A673 (cell line): ENCODE data around the gene DGCR8. TPM values are rescaled to one million over a fixed set of nuclear protein-coding genes. Genes with fewer than 3 reads are reported as not detected.

Experiments used
- BruUV-seq: library from RNA; stranded (reverse); fragments of 400-500 nt; replicated peaks from 2 replicates; lab custom pipeline; 2021; lab: Mats Ljungman, UMichigan
- CTCF ChIA-PET: fragments of 300-600 bp; sonication (Branson Sonifier 250); formaldehyde crosslinking; loops from one replicate; lab custom pipeline; 2022; ENCODE audit warnings: antibody characterized with exemption; lab: Charles Lee
- POLR2A ChIA-PET: fragments of 300-600 bp; sonication (Branson Sonifier 250); formaldehyde crosslinking; loops from one replicate; lab custom pipeline; 2022; ENCODE audit warnings: antibody characterized with exemption; ENCODE audit not compliant: low non-redundant PET; lab: Charles Lee
- DNase-seq: peaks from one replicate; pipeline ENCODE4 v3.0.0-alpha.2; 2015; ENCODE audit warnings: low spot score
- H3K27ac ChIP-seq: fragments of 200-600 bp; sonication (generic); 2 replicates; pipeline ENCODE4 v1.5.1; 2016; ENCODE audit warnings: mixed run types, low read depth, mild to moderate bottlenecking, mixed read lengths, antibody characterized with exemption, low read length; ENCODE audit not compliant: poor library complexity, severe bottlenecking
- H3K27me3 ChIP-seq: fragments of 200-600 bp; sonication (generic); replicated peaks from 2 replicates; pipeline ENCODE4 v1.6.1; 2017; ENCODE audit warnings: mixed run types, low read depth, mild to moderate bottlenecking, mixed read lengths, antibody characterized with exemption, low read length; ENCODE audit not compliant: insufficient read depth, poor library complexity
- H3K36me3 ChIP-seq: fragments of 200-600 bp; sonication (generic); 2 replicates; pipeline ENCODE4 v1.6.1; 2016; ENCODE audit warnings: mixed run types, mild to moderate bottlenecking, mixed read lengths, antibody characterized with exemption, low read length; ENCODE audit not compliant: insufficient read depth, poor library complexity, severe bottlenecking
- H3K4me1 ChIP-seq: fragments of 200-600 bp; sonication (generic); 2 replicates; pipeline ENCODE4 v1.6.1; 2017; ENCODE audit warnings: mixed run types, mild to moderate bottlenecking, mixed read lengths, antibody characterized with exemption, low read length; ENCODE audit not compliant: insufficient read depth, poor library complexity, severe bottlenecking
- H3K4me3 ChIP-seq: fragments of 200-600 bp; sonication (generic); 2 replicates; pipeline ENCODE4 v1.5.1; 2016; ENCODE audit warnings: low read depth, mixed run types, mild to moderate bottlenecking, mixed read lengths, low read length; ENCODE audit not compliant: poor library complexity, severe bottlenecking
- H3K9me3 ChIP-seq: fragments of 200-600 bp; sonication (generic); 2 replicates; pipeline ENCODE4 v1.6.1; 2016; ENCODE audit warnings: mixed run types, low read depth, mild to moderate bottlenecking, mixed read lengths, antibody characterized with exemption, low read length; ENCODE audit not compliant: poor library complexity, severe bottlenecking
- EZH2 ChIP-seq: fragments of 200-600 bp; sonication (generic); IDR thresholded peaks from 2 replicates; pipeline ENCODE4 v1.6.1; 2017; ENCODE audit warnings: borderline replicate concordance, low read depth, mild to moderate bottlenecking, mixed read lengths, antibody characterized with exemption, low read length; ENCODE audit not compliant: poor library complexity, severe bottlenecking
- intact Hi-C: fragments of 100-400 bp; cut with micrococcal nuclease; formaldehyde crosslinking; loops from one replicate; pipeline ENCODE4 v1.10.0; 2022; ENCODE audit not compliant: unreplicated experiment
- total RNA-seq: library from RNA; stranded (reverse); gene quantifications from 2 replicates; pipeline ENCODE4 v1.2.3, GENCODE V29; 2021
- TF ChIP-seq, protein P1 (sequence below): fragments of 300-800, 200-600 bp; sonication (generic); conservative IDR thresholded peaks from 2 replicates; pipeline ENCODE4 v1.5.1; 2017; ENCODE audit warnings: low read depth, mild to moderate bottlenecking, antibody characterized with exemption, low read length, moderate library complexity, mixed read lengths

The DGCR8 gene
- total RNA-seq, 1 experiment from 2014 or later, result 63.2 TPM

DNA sequence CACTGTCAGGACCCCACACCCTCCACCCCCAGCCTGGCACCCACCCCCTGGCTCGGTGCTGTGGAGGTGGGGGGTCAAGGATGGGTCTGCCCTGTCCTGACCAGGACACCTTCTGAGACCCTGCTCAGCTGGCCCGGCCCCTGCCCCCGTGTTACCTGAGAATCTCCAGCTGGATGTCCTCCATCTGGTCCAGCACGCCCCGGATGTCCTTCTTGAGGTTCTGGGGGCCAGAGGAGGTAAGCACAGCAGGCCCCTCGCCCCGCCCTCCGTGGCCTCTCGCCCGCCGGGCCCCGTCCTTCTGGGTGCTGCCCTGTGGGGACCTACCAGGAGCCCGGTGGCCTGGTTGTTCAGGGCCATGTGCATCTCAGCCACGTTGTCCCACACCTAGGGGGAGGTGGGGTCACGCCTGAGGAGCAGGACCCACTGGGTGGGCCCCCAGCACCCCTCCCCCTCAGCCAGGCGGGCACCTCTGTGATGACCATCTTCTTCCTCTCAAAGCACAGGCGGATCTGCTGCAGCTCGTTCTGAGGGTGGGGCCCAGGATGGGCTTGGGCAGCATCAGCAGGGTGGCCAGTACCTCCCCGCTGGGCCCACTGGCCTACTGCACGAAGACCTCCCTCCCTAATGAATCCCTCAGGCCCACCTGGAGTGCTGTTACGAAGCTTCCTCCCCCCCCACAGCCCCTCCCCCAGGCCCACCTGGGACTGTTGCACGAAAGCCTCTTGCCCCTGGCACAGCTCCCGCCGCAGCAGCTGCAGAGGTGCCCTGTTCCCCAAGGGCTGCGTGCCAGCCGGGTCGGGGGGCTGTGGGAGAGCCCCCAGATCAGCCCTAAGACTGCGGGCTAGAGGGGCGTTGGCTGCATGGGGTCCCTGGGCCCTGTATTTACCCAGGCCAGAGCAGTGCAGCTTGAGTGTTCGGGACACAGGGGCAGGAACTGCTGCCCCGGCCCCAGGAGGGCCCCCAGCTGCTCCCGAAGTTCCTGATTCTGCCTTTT, 69.5 kb downstream of the DGCR8 start:
- POLR2A ChIA-PET, result no interaction called here
- no peak overlapping the region for H3K27ac ChIP-seq
- no peaks in the 10 kb centered on the region for H3K27me3 ChIP-seq
- CTCF ChIA-PET, result no interaction called here
- intact Hi-C loops, result no loop called here
- DNase-seq, result no peak
- no peaks in the 10 kb centered on the region for H3K36me3 ChIP-seq
- H3K4me1 ChIP-seq, result no peaks in the 10 kb centered on the region
- no peak overlapping the region for H3K4me3 ChIP-seq
- H3K9me3 ChIP-seq, result no peaks in the 10 kb centered on the region
- no TSS peak for BruUV-seq
- TF ChIP-seq, protein P1, sequence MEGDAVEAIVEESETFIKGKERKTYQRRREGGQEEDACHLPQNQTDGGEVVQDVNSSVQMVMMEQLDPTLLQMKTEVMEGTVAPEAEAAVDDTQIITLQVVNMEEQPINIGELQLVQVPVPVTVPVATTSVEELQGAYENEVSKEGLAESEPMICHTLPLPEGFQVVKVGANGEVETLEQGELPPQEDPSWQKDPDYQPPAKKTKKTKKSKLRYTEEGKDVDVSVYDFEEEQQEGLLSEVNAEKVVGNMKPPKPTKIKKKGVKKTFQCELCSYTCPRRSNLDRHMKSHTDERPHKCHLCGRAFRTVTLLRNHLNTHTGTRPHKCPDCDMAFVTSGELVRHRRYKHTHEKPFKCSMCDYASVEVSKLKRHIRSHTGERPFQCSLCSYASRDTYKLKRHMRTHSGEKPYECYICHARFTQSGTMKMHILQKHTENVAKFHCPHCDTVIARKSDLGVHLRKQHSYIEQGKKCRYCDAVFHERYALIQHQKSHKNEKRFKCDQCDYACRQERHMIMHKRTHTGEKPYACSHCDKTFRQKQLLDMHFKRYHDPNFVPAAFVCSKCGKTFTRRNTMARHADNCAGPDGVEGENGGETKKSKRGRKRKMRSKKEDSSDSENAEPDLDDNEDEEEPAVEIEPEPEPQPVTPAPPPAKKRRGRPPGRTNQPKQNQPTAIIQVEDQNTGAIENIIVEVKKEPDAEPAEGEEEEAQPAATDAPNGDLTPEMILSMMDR, result no peak
- TF ChIP-seq EZH2, result no peak

GRCh38 chr22:20150381-20151275, 70.6 kb downstream of the DGCR8 start, which contains the start of gene CCDC188:
Gene CCDC188 (minus strand): TSS chr22:20151055. CDS start chr22:20150986, 69 bp downstream.
- intact Hi-C loops, result no loop called here
- Histone ChIP-seq H3K4me1 (no peaks in the 10 kb centered on the region), H3K4me3 (no peak within 1 kb of the TSS), H3K36me3 (no peaks in the 10 kb centered on the region), H3K27me3 (no peaks in the 10 kb centered on the region), H3K27ac (no peak within 1 kb of the TSS), H3K9me3 (no peaks in the 10 kb centered on the region)
- POLR2A ChIA-PET, result no interaction called here
- CTCF ChIA-PET, result no interaction called here
- no peak for TF ChIP-seq EZH2
- TF ChIP-seq, protein P1, result no peak
- no peak for DNase-seq
- BruUV-seq, result no TSS peak

- POLR2A ChIA-PET, result no interaction called here
- H3K9me3 ChIP-seq, result no peaks in the 10 kb centered on the region
- BruUV-seq, result no TSS peak
- intact Hi-C loops, result no loop called here
- no peak overlapping the region for H3K4me3 ChIP-seq
- no peak for TF ChIP-seq EZH2
- TF ChIP-seq, protein P1, result no peak
- DNase-seq, result no peak
- H3K4me1 ChIP-seq, result no peaks in the 10 kb centered on the region
- H3K27ac ChIP-seq, result no peak overlapping the region
- CTCF ChIA-PET, result no interaction called here
- no peaks in the 10 kb centered on the region for H3K36me3 ChIP-seq
- no peaks in the 10 kb centered on the region for H3K27me3 ChIP-seq
Observed at GRCh38 chr22:20151276-20151588, 71.2 kb downstream of the DGCR8 start.
